Measurements from ENCODE around the gene GAS7. TPM values are rescaled to one million over a fixed set of nuclear protein-coding genes. Genes with fewer than 3 reads are reported as not detected.
A peak's percentile ranks its signal among the peaks of the same experiment; 100 is the strongest.

GAS7 gene
- 2.9 and 3.9 TPM in 2 replicates for total RNA-seq (ENCODE audit: low replicate concordance)

- Histone ChIP-seq H3K27ac (no peak within 1 kb of the TSS), H3K4me2 (peak within 1 kb of the TSS; percentile 99), H3K36me3 (no peaks in the 10 kb centered on the region), H3K27me3 (peaks cover 64% of the 10 kb centered on the region), H3K9ac (no peak within 1 kb of the TSS), H2AFZ (replicated peaks) (peak within 1 kb of the TSS; percentile 83), H3K4me1 (no peaks in the 10 kb centered on the region), H3K9me3 (ENCODE audit: low read depth) (no peaks in the 10 kb centered on the region), H3K79me2 (ENCODE audit: low read depth) (no peaks in the 10 kb centered on the region), H3K4me3 (peak within 1 kb of the TSS; percentile 78), H3F3A (ENCODE audit: low read depth) (no peaks in the 10 kb centered on the region), H4K20me1 (ENCODE audit: low read depth) (no peaks in the 10 kb centered on the region)
- H3K27ac Mint-ChIP-seq = no peak within 1 kb of the TSS
- peaks cover 59% of the 10 kb centered on the region for H3K27me3 Mint-ChIP-seq (ENCODE audit: insufficient read depth, low read depth)
- H3K4me3 Mint-ChIP-seq = peak within 1 kb of the TSS; percentile 84
- H3K9me3 Mint-ChIP-seq = peaks cover 48% of the 10 kb centered on the region
- H3K36me3 Mint-ChIP-seq = peaks cover 14% of the 10 kb centered on the region
- peak; percentile 91 for DNase-seq (ENCODE audit: low spot score)
- H3K4me1 Mint-ChIP-seq = peaks cover 13% of the 10 kb centered on the region
- TF ChIP-seq, protein P1, sequence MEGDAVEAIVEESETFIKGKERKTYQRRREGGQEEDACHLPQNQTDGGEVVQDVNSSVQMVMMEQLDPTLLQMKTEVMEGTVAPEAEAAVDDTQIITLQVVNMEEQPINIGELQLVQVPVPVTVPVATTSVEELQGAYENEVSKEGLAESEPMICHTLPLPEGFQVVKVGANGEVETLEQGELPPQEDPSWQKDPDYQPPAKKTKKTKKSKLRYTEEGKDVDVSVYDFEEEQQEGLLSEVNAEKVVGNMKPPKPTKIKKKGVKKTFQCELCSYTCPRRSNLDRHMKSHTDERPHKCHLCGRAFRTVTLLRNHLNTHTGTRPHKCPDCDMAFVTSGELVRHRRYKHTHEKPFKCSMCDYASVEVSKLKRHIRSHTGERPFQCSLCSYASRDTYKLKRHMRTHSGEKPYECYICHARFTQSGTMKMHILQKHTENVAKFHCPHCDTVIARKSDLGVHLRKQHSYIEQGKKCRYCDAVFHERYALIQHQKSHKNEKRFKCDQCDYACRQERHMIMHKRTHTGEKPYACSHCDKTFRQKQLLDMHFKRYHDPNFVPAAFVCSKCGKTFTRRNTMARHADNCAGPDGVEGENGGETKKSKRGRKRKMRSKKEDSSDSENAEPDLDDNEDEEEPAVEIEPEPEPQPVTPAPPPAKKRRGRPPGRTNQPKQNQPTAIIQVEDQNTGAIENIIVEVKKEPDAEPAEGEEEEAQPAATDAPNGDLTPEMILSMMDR (IDR thresholded peaks at IDR 0.05) = no peak
- no peak for TF ChIP-seq EZH2phosphoT487 (IDR thresholded peaks at IDR 0.05)
- TF ChIP-seq EZH2 (IDR thresholded peaks at IDR 0.05) = peak; percentile 33
Measured at GRCh38 chr17:10198509-10199249, at the start of gene GAS7. Gene GAS7, minus strand, starts transcription at chr17:10198606.

DNA sequence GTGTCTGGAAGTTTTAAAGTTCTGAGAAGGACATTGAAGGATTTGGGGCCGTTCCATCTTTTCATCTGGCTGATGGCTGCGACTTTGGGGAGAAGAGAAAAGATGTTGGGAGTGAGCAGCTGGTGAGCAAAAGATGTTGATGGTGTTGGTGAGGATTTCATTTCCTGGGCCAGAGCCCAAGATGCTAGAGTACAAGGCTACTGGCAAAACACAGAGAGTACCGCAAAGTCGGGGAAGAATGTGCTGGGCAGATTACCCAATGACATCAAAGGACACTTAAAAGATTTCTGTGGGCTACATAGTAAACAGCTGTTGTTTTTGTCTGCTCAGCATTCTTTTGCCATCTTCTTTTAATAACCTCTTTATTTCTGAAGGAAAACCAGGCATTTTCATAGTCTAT is 49.4 kb upstream of the GAS7 start:
- Histone ChIP-seq H3K9me3 (ENCODE audit: low read depth) (no peaks in the 10 kb centered on the region), H3F3A (ENCODE audit: low read depth) (no peaks in the 10 kb centered on the region), H3K27ac (no peak overlapping the region), H3K36me3 (no peaks in the 10 kb centered on the region), H3K9ac (no peak overlapping the region), H4K20me1 (ENCODE audit: low read depth) (no peaks in the 10 kb centered on the region), H2AFZ (replicated peaks) (no peak overlapping the region), H3K4me3 (no peak overlapping the region), H3K27me3 (no peaks in the 10 kb centered on the region), H3K79me2 (ENCODE audit: low read depth) (no peaks in the 10 kb centered on the region), H3K4me1 (no peaks in the 10 kb centered on the region), H3K4me2 (no peak overlapping the region)
- H3K4me3 Mint-ChIP-seq = no peak overlapping the region
- H3K9me3 Mint-ChIP-seq = no peaks in the 10 kb centered on the region
- DNase-seq (ENCODE audit: low spot score) = no peak
- H3K27ac Mint-ChIP-seq = no peak overlapping the region
- H3K36me3 Mint-ChIP-seq = no peaks in the 10 kb centered on the region
- peaks cover 8% of the 10 kb centered on the region for H3K27me3 Mint-ChIP-seq (ENCODE audit: insufficient read depth, low read depth)
- H3K4me1 Mint-ChIP-seq = no peaks in the 10 kb centered on the region
- TF ChIP-seq, protein P1 (IDR thresholded peaks at IDR 0.05) = no peak
- TF ChIP-seq EZH2phosphoT487 (IDR thresholded peaks at IDR 0.05) (no peak), EZH2 (IDR thresholded peaks at IDR 0.05) (no peak)

DNA sequence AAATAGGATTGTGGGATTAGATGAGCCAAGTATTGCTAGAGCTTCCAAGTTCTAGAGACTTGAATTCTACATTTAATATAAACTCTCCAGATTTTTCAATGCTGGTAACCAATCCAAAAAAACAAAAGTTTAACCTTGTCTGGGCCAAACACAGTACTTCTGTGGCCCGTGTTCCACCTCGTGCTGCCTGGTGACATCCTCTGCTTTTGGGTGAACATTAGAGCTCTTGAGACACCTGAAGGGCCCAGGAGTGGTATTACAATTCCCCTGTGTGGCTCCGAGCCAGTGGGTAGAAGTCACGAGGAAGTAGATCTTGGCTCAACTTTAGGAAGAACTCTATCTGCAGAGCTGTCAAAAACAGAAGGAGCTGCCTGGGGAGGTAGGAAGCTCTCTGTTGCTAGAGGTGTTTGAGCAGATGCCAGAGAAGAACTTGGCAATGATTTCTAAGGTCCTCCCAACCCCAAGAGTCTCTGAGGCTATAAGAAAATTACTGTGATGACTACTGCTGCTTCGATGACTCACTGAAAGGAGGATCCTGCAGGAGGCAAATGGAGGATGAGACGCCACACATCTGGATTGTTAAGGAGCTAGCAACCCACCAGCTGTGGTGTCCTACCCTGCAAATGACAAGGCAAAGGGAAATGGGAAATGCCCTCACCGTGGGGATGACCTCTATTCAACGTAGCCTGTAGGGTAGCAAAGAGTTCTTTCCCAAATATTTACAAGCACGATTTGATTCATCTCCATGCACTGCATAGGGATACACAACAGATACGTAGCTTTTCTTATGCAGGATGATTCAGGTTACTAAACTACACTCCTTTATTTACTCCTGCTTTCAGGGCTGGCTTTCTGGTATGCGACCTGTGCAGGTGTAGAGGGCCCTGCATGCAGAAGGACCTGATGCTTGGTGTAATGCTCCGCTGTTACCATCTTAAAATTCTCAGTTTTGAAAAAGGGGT is 45.8 kb upstream of the GAS7 start:
- H3K27ac ChIP-seq = no peak overlapping the region
- H2AFZ ChIP-seq (replicated peaks) = no peak overlapping the region
- no peaks in the 10 kb centered on the region for H3K9me3 ChIP-seq (ENCODE audit: low read depth)
- H3K79me2 ChIP-seq (ENCODE audit: low read depth) = no peaks in the 10 kb centered on the region
- no peak overlapping the region for H3K4me3 Mint-ChIP-seq
- H3K27me3 Mint-ChIP-seq (ENCODE audit: insufficient read depth, low read depth) = peaks cover 2% of the 10 kb centered on the region
- H3K9me3 Mint-ChIP-seq = no peaks in the 10 kb centered on the region
- H3F3A ChIP-seq (ENCODE audit: low read depth) = no peaks in the 10 kb centered on the region
- no peaks in the 10 kb centered on the region for H3K36me3 ChIP-seq
- no peaks in the 10 kb centered on the region for H3K27me3 ChIP-seq
- H3K27ac Mint-ChIP-seq = no peak overlapping the region
- TF ChIP-seq, protein P1 (IDR thresholded peaks at IDR 0.05) = no peak
- TF ChIP-seq EZH2phosphoT487 (IDR thresholded peaks at IDR 0.05) (no peak), EZH2 (IDR thresholded peaks at IDR 0.05) (no peak)
- no peak for DNase-seq (ENCODE audit: low spot score)
- no peak overlapping the region for H3K4me2 ChIP-seq
- no peaks in the 10 kb centered on the region for H3K4me1 ChIP-seq
- no peak overlapping the region for H3K9ac ChIP-seq
- no peak overlapping the region for H3K4me3 ChIP-seq
- no peaks in the 10 kb centered on the region for H3K36me3 Mint-ChIP-seq
- no peaks in the 10 kb centered on the region for H4K20me1 ChIP-seq (ENCODE audit: low read depth)
- no peaks in the 10 kb centered on the region for H3K4me1 Mint-ChIP-seq
